ENCODE results near the gene TADA3. TPM values are rescaled to one million over a fixed set of nuclear protein-coding genes. Genes with fewer than 3 reads are reported as not detected.
A peak's percentile ranks its signal among the peaks of the same experiment; 100 is the strongest.

The TADA3 gene
- total and polyA plus RNA-seq, 9 of the 15 experiments (the other 6 are each of a cell fraction or from before 2014, with no cell fraction given), result 4.1 to 110 (median 74.8) TPM

- TF ChIP-seq ETV6 (IDR thresholded peaks at IDR 0.05; ENCODE audit: borderline replicate concordance in 1 of 2, low read depth in 2 of 2, low read length in 1 of 2), result no peak
- no peak for TF ChIP-seq ETV6 (CRISPR knock-in tag; IDR thresholded peaks at IDR 0.05; ENCODE audit: borderline replicate concordance)
- TF ChIP-seq E2F8 (IDR thresholded peaks at IDR 0.05; ENCODE audit: low read depth, partially characterized antibody), result peak; percentile 13
- peak; percentile 55; the same call in 1 of the 2 replicates for TF ChIP-seq ZNF511 (CRISPR knock-in tag; IDR thresholded peaks at IDR 0.05)
- peak in 1 of 3 experiments; percentile 26 for TF ChIP-seq YY1 (IDR thresholded peaks at IDR 0.05; ENCODE audit: borderline replicate concordance in 1 of 3, control insufficient read depth in 1 of 3, extremely low read depth in 1 of 3, insufficient read depth in 3 of 3, insufficient read length in 1 of 3, insufficient replicate concordance in 2 of 3, low read depth in 1 of 3, low read length in 2 of 3)
- TF ChIP-seq MYBL2 (IDR thresholded peaks at IDR 0.05; ENCODE audit: low read depth), result no peak
- no peak for TF ChIP-seq MYBL2 (CRISPR knock-in tag; IDR thresholded peaks at IDR 0.05; ENCODE audit: borderline replicate concordance)
- TF ChIP-seq FIP1L1 (IDR thresholded peaks at IDR 0.05; ENCODE audit: low read depth, low read length, poor library complexity, severe bottlenecking), result no peak
- TF ChIP-seq TEAD1 (CRISPR knock-in tag; IDR thresholded peaks at IDR 0.05), result peak in 1 of 2 experiments; percentile 80; a peak in 1 of 4 replicates
- TF ChIP-seq RBM34 (IDR thresholded peaks at IDR 0.05; ENCODE audit: borderline replicate concordance, insufficient read depth, low read length), result no peak
- TF ChIP-seq RCOR1 (IDR thresholded peaks at IDR 0.05; ENCODE audit: borderline replicate concordance in 1 of 2, low read depth in 2 of 2, low read length in 2 of 2), result 0 out of 4 replicates have a peak, but pooled peaks of 1 of the 2 experiments have one; percentile 21
- TF ChIP-seq ZNF512 (tag; IDR thresholded peaks at IDR 0.05), result no peak
- no peak for TF ChIP-seq CBX3 (IDR thresholded peaks at IDR 0.05; ENCODE audit: borderline replicate concordance in 1 of 2, low read length in 2 of 2)
- no peak for TF ChIP-seq CREBBP (IDR thresholded peaks at IDR 0.05; ENCODE audit: low read depth, low read length)
- no peak for TF ChIP-seq ZNF24 (IDR thresholded peaks at IDR 0.05)
- TF ChIP-seq ZBTB9 (CRISPR knock-in tag; IDR thresholded peaks at IDR 0.05), result 0 out of 2 replicates have a peak, but pooled peaks have one; percentile 56
- TF ChIP-seq ZNF398 (CRISPR knock-in tag; IDR thresholded peaks at IDR 0.05), result no peak
Observed at GRCh38 chr3:9793161-9793781, 998 bp upstream of the TADA3 start (continued).

All from K562 (cell line).